NOMO-1 (cell line): ENCODE data around the gene CFAP65.
A peak's percentile ranks its signal among the peaks of the same experiment; 100 is the strongest.

Experiments
- DNase-seq, 2 experiments: peaks; one replicate each; lab custom pipeline; 2025; ENCODE audit not compliant: unreplicated experiment in 2 of 2; lab: John Stamatoyannopoulos, UW

Gene CFAP65, protein sequence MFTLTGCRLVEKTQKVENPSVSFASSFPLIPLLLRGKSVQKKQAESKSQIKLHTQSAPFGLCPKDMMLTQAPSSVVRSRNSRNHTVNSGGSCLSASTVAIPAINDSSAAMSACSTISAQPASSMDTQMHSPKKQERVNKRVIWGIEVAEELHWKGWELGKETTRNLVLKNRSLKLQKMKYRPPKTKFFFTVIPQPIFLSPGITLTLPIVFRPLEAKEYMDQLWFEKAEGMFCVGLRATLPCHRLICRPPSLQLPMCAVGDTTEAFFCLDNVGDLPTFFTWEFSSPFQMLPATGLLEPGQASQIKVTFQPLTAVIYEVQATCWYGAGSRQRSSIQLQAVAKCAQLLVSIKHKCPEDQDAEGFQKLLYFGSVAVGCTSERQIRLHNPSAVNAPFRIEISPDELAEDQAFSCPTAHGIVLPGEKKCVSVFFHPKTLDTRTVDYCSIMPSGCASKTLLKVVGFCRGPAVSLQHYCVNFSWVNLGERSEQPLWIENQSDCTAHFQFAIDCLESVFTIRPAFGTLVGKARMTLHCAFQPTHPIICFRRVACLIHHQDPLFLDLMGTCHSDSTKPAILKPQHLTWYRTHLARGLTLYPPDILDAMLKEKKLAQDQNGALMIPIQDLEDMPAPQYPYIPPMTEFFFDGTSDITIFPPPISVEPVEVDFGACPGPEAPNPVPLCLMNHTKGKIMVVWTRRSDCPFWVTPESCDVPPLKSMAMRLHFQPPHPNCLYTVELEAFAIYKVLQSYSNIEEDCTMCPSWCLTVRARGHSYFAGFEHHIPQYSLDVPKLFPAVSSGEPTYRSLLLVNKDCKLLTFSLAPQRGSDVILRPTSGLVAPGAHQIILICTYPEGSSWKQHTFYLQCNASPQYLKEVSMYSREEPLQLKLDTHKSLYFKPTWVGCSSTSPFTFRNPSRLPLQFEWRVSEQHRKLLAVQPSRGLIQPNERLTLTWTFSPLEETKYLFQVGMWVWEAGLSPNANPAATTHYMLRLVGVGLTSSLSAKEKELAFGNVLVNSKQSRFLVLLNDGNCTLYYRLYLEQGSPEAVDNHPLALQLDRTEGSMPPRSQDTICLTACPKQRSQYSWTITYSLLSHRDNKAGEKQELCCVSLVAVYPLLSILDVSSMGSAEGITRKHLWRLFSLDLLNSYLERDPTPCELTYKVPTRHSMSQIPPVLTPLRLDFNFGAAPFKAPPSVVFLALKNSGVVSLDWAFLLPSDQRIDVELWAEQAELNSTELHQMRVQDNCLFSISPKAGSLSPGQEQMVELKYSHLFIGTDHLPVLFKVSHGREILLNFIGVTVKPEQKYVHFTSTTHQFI (N-terminal part only)

DNA sequence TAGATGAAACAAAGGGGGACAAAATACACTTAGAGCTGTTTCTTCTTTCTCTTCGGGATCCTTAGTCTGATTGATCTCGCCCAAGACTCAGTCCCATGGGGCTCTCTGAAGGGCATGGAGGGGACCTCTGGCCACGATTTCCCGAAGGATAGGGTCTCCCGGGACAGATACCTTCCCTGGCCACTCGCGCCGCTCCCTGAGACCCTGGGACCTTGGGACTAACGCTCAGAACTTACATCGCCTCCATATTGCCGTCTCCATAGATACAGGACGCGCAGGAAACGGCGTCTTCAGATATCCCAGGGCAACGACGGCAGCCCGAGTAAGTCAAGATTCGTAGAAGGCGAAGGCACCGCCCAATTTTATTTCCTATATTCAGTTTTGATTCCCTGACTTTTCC, at the start of gene CFAP65:
CFAP65 (minus strand) TSS at position 265 of the 400 bp plus-strand sequence. CDS start 2,468 bp downstream, outside the sequence.
- no peak for DNase-seq

DNA sequence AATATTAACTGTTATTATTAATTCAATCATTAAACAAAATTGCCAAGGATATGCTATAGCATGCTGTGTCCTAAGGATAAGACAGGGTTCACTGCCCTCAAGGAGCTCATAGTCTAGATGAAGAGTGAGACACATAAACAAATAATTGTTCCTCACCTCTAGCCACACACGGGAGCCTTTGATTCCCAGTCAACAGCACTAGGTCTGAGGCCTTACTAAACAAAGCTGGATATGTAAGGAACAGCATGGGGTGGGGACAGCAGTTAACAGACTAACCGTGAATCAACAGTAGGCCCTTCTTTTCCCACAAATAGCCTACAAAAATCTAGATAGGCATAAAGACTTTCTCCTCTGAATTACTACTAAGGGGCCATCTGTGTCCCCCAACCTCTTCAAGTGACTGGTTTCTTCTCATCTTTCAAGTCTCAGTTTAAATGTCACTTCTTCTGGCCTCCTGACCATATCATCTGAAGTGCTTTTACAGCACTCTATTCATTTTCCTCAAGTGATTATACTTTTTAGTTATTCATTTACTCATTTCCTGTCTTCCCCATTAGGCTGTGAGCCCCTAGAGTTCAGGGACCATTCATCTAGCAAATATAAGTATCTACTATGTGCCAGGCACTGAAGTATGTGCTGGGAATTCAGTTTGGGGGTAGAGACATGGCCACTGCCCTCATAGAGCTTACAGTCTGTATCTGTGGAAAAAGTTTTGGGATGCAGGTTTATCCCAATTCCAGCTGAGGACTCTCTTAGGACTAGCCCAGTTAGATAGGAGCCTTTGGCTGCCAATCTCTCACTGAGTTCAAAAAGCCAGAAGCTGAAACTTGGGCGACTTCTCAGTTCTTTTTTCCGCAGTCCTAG, 49.4 kb upstream of the CFAP65 start:
- no peak for DNase-seq

DNA sequence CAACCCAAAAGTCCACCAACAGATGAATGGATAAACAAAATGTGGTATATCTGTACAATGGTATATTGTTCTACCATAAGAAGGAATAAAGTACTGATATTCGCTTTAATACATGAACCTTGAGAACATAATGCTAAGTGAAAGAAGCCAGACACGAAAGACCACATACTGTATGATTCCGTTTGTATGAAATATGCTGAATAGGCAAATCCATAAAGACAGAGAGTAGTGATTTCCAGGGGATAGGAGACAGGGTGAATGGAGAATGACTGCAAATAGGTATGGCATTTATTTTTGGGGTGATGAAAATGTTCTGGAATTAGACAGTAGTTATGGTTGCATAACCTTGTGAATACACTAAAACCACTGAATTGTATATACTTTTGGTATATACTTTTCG, 48.0 kb upstream of the CFAP65 start:
- DNase-seq: no peak

DNA sequence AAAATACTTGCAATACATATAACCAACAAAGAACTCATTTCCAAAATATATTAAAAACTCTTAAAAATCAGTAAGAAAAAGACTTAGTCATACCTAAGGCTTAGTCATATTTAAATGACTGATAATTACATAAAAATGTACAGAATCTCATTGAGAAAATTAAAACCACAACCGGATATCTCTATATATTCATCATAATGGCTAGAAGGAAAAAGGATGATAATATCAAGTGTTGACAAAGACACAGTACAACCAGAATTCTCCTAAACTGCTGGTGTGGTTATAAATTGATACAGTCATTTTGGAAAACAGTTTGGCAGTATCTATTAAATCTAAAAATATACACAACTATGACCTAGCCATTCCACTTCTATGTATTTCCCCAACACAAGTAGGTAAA, 46.5 kb upstream of the CFAP65 start:
- DNase-seq: no peak

DNA sequence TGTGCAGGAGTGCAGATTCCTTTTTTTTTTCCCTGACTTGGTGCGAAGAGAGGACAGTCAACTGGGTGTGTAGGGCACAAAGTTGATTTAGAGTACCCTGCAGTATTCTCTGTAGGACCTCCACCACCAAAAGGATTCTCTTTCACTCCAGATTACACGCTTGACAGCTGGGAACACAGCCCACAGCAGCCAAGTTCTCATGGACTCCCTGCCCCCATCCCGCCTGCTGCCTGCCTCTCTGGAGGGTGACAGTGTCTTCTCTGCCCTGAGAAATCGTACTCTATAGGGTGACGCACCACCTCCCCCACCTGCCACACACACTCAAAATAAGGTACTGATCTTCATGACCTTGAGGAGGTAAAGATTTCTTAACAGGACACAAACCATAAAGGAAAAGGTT, 46.0 kb upstream of the CFAP65 start:
- DNase-seq: no peak

DNA sequence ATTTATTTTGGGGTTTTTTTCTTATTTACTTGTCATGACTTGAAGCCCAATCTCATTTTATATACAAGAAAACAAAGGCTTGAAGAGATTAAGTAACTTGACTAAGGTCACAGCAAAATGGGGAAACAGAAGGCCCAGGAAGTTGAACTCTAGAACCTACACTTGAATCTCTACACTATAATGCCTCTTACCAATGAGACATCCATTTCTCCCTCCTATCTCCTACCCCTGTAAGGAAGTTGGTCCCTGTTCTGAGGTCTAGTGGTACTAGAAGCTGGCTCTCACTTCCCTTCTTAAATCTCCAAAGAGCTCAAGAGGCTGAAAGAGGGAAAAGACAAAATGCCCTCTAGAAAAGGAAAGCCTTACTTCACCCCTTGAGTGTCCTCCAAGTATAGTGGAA, 44.9 kb upstream of the CFAP65 start:
- peak; percentile 30 to 49 for DNase-seq

DNA sequence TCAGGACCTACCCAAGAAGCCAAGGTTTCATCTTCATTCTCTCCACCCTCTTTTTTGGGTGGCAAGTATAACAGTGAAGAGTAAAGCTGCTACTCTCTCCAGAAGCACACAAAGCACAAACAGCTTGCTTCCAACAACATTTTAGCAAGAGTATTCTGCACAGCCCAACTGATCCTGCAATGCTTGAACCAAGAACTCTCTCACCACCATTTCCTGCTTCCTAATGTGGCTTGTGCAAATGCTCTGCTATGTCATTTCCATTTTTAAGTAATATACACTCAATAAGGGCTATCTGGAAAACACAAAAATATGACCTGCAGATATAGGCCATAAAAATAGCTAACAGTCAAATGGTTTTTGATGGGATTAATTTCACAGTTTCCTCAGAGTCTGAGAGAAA, 43.5 kb upstream of the CFAP65 start:
- DNase-seq: no peak

DNA sequence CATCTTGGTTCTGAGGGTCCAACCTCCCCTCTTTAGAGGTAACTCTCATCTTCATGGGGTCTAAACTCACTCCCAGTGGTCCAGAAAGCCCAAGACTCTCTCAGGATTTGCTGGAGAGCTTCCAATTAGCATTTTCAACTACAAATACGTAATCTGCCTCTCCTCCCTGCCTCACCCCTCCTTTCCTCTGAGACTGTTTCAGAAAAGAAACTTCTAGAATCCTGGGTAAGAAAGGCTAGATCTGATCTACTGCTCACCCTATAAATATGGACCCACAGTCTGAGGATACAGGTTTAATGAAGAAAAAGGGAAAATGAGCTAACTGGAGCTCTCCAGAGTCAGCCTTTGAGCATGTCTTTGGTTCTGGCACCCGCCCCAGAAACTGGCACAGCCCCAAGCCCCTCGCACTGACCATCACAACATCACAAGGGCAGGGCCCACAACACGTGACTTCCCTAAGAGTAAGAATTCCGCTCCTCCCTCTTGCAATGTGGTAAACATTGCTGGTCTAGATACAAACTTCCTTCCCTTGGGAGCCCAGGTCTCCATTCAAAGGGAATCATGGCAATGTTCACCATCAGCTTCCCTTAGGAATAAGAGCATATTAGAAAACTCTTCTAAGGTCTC, 41.1 kb upstream of the CFAP65 start:
- DNase-seq: no peak

DNA sequence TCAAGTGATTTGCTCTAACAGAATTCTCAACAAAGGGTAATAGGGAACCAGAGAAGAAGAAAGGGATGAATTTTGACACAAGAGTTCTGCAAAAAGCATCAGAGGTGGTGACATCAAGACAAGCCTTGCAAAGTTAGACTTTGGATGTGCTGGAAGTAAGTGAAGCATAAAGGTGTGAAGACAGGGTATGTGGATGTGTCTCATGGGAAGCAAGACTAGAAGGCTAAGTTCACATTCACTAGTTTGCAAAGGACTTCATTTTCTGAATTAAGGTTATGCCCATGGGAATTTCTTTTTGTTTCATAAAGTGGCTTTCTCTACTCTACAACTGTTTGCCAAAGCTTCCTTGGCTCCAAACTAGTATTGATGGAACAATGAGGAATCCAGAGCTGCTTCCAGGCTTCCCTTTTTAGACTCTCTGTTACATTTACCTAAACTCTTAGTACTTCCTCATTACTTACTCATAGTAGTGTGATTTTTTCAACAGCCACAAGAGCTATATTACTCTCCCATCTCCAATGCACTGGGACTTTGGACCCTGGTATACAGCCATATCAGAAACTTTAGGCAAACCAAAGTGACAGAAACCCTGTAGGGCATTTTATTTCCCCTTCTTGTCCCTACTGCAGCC, 40.5 kb upstream of the CFAP65 start:
- DNase-seq: peak in 1 of 2 experiments; percentile 53

DNA sequence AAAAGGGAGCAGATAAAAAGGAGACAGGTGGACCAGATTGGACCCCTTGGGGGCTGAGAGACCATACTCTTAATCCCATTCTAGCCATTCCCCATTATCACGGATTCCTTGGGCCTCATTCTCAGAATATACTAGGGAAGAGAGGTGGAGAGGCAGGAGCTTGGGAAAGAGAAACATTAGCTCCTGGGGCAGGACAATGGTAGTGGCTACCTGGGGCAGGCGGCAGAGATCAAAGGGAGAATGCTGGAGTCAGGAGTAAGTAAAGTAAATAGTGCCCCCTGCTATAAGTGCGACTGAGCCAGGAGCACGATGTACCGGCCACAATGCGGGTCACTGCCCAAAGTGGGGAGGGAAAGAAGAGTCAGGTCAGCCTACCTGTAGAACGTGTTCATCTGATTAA, 39.8 kb upstream of the CFAP65 start:
- no peak for DNase-seq

DNA sequence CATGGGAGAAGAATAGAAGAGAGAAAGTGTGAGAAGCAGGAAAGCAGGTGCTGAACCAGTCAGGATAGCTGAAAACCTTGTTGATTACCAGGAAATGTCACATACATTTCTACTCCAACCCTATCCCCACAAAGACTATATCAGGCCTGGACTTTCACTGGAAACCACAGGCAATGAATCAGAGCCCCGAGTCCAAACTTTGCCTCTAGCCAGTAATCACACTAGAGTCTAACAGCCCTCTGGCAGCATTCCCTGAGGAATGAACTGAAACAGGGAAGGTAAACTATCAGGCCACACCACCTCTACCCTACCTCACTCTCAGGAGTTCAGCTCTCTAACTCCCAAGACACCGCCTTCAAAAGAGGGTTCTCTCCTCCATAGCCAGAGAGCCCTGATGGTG, 38.1 kb upstream of the CFAP65 start:
- DNase-seq: no peak

DNA sequence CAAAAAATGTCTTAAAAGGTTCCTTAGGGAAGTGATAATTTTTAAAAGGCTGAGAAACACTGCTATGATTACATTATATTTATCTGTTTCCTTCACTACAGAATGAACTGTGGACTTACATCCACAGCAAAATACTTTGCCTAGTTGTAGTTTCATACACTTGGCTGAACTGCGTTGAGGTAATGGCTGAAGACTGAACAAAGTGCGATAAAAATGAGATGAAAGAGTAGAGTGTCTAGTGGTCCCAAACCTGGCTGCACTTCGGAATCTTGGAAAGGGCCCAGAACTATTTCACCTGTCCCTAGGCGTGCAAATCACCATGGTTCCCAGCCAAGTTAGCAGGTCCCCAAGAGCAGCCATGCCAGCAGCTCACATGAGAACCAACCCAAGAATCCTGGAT, 37.6 kb upstream of the CFAP65 start:
- DNase-seq: no peak

DNA sequence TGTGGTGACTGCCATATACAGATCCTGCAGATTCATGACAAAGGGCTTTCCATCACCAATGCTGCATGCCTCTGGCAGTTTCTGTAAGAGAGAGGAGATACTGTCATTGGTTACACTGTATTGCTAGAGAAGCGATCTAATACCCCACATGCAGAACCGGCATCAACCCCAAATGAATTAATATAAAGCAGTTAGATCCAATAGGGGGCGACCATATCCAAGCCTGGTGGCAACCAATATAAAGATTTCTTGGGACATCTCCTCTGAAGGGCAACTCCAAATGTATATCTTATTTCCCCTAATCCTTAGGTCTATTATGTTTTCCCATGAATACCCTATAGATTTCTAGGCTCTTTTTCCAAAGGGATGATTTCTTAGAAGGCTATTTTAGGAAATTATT, 36.8 kb upstream of the CFAP65 start:
- DNase-seq: no peak

DNA sequence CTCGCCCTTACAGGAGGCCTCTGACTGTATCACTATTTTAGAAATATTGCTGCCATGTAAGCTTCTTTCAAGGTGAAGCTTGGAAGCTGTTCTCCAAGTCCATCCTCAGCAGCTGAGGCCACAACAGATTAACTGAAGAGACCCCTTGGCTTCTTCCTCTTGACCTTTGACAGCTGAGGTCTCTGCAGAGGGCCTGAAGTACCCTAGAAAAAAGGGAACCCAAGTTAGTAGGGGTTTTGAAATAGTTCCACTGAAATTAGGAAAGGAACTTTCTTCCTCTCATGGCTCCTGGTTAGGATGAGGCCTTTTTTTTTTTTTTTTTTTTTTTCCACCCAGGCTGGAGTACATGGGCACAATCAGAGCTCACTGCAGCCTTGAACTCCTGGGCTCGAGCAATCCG, 34.9 kb upstream of the CFAP65 start:
- DNase-seq: peak; percentile 55 to 63

DNA sequence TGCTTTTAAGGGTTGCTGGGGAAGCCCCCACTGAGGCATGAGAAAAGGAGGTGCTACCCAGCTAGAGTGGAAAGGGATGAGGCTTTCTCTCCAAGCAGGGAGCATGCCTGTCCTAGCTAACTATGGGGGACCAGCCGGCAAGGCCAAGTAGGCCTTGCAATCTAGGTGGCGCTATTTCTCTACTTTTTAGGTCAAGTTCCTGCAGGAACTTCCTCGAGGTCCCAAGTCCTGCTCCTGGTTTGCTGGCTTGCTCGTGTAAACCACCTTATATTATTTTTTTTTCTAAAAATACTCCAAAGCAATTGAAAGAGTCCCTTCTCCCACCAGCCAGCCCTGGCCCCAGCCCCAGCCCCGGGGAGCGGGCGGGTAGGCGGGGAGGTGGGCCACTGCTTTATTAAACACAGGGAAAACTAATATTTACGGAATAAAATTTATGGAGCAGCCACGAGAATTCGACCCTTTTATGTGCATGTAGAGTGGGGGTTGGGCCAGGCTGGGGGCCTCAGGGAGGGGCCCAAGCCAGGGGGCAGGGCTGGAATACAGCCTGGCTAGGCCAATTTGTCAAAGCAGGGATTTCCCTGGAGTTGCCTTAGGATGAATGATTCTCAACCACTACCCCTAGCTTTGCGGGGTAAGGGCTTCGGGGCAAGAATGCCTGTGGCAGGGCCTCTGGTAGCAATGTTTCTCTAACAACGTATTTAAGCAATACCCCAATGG, 32.3 kb upstream of the CFAP65 start:
- peak; percentile 57 to 70 for DNase-seq

DNA sequence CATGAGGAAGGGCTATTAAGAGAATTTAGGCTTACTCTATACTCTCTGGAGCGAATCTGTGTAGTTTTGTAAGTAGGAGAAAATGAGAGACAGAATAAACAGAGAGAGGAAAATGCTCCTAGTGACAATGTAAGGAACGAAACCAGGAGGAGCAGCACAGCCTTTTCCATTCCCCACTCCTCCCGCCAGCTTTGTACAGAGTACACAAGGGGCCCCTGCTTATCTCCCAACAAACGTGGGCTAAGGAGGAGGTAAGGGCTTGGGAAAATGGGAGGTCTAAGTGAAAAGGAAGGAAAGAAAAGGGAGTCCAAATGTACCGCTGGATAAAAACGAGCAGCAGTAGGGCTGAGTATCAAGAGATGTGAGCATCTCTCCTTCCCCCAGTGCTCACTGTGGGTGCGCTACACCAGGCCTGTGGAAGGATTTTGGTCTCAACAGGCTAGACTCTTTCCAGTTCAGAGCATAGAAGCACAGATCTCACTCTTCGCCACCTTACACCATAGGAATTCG, 31.5 kb upstream of the CFAP65 start:
- DNase-seq: no peak

DNA sequence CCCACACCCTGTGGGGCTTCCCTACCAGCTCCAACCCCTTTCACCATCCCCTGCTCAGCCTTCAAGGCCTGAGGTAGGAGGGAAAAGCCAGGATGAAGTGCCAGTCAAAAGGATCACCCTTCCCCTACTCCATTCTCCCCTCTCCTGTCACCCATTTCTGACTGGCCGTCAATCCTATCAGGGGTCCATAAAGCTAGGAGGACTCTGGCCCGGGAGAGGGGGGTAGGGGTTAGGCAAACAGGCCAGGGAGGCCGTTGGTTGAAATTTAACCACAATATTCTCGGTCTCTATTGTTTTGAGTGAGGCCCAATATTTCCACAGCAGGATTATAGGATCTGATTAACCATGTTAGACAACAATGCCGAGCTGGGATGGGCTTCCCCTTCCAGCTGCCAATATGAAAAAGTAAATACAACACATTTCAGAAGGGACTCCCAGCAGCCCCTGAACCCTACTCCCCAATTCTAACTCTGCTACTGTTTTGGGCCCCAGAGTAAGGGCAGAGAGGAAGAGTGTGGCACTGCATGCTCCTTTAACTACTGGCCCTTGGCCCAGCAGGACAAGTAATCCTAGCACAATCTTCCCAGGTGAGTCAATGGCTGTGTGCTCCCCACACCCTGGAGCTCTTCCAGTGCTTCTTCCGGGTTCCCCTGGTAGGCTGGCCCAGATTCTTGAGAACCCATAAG, 30.0 kb upstream of the CFAP65 start:
- no peak for DNase-seq

DNA sequence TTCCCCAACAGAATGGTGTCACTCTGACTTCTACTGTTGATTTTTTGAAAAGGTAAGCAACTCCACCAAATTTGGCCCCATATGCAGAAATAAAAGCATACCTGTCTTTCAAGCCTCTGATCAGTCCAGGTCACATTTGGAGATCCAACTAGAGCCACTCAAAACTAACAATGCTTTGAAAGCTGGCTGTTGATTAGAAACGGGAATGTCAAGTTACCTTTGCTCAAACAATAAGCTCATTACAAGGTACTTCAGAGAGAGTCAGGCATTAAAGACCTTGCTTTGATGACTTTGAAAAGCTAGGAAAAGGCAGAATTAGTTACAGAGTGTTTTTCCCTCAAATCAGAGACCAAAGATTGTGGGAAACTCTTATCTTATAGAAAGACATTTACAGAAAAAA, 24.2 kb upstream of the CFAP65 start:
- DNase-seq: no peak
